NCI-H2081 treated with DMSO at 0.1 percent for 48 hours (cell line): Measurements from ENCODE around the gene RASGRF1.

Experiments
- DNase-seq: peaks from one replicate; lab custom pipeline; 2025; lab: John Stamatoyannopoulos, UW

Gene RASGRF1

GRCh38 chr15:79101866-79102581 is 11.4 kb upstream of the RASGRF1 start:
- DNase-seq = no peak

- no peak for DNase-seq
These were observed 9.1 kb upstream of the RASGRF1 start for GRCh38 chr15:79099692-79100091.

GRCh38 chr15:79094611-79095021 is 4.0 kb upstream of the RASGRF1 start:
- no peak for DNase-seq

GRCh38 chr15:79093352-79093935 is 2.9 kb upstream of the RASGRF1 start:
- no peak for DNase-seq

- DNase-seq = no peak
These were observed 1.8 kb upstream of the RASGRF1 start for GRCh38 chr15:79092382-79092781.

GRCh38 chr15:79091204-79091867 is 756 bp upstream of the RASGRF1 start:
- no peak for DNase-seq

- no peak for DNase-seq
These were observed 592 bp downstream of the RASGRF1 start for GRCh38 chr15:79089890-79090486.

GRCh38 chr15:79089331-79089889 is 1.2 kb downstream of the RASGRF1 start:
- DNase-seq = no peak

GRCh38 chr15:79088426-79089205 is 2.0 kb downstream of the RASGRF1 start:
- DNase-seq = no peak

GRCh38 chr15:79086814-79087213 is 3.8 kb downstream of the RASGRF1 start:
- DNase-seq = no peak

GRCh38 chr15:79084308-79084968 is 6.1 kb downstream of the RASGRF1 start:
- no peak for DNase-seq

- no peak for DNase-seq
These were observed 7.4 kb downstream of the RASGRF1 start for GRCh38 chr15:79083154-79083553.

GRCh38 chr15:79082363-79083070 is 8.1 kb downstream of the RASGRF1 start:
- DNase-seq = no peak

GRCh38 chr15:79078763-79079410 is 11.7 kb downstream of the RASGRF1 start:
- no peak for DNase-seq

GRCh38 chr15:79078003-79078402 is 12.6 kb downstream of the RASGRF1 start:
- no peak for DNase-seq

GRCh38 chr15:79076661-79077060 is 13.9 kb downstream of the RASGRF1 start:
- DNase-seq = no peak

- DNase-seq = no peak
These were observed 15.3 kb downstream of the RASGRF1 start for GRCh38 chr15:79075256-79075655.

GRCh38 chr15:79073336-79073735 is 17.2 kb downstream of the RASGRF1 start:
- no peak for DNase-seq

- no peak for DNase-seq
These were observed 18.7 kb downstream of the RASGRF1 start for GRCh38 chr15:79071901-79072300.

GRCh38 chr15:79068790-79069189 is 21.8 kb downstream of the RASGRF1 start:
- no peak for DNase-seq
